ENCODE measurements around the gene TOP2A. TPM values are rescaled to one million over a fixed set of nuclear protein-coding genes. Genes with fewer than 3 reads are reported as not detected.

TOP2A gene
- total and polyA plus RNA-seq, 9 of the 15 experiments (the other 6 are each of a cell fraction or from before 2014, with no cell fraction given) = 133 to 347 (median 259) TPM

GRCh38 chr17:40457964-40458791 lies 40.5 kb upstream of the TOP2A start:
- 48% methylated on average over 16 of the region's 16 CpGs for WGBS (ENCODE audit: insufficient coverage, low coverage, missing lambda C conversion rate)
- H3K4me3 ChIP-seq = no peak overlapping the region
- H3K27me3 ChIP-seq (ENCODE audit: control insufficient read depth in 2 of 2, insufficient read depth in 2 of 2, low read length in 2 of 2) = no peaks in the 10 kb centered on the region; a peak in 1 of 5 replicates
- H4K20me1 ChIP-seq (replicated peaks; ENCODE audit: control insufficient read depth, insufficient read depth, low read length) = no peaks in the 10 kb centered on the region
- H3K4me1 ChIP-seq (replicated peaks in 1 of 2; ENCODE audit: control insufficient read depth in 2 of 2, insufficient read depth in 2 of 2, low read length in 2 of 2) = peaks cover 0 to 21% of the 10 kb centered on the region in 2 experiments; a peak in 3 of 5 replicates
- intact Hi-C loops (cut with micrococcal nuclease) = no loop called here
- POLR2A ChIA-PET = interaction anchor here (0.6 to 1.7 kb wide), 4 partner anchors 9 to 18 kb away, joined by 3 to 5 read pairs (median 4); partner anchors contain the start of gene IGFBP4
- H3K9me1 ChIP-seq (ENCODE audit: control insufficient read depth, insufficient read depth, low read length) = no peaks in the 10 kb centered on the region
- FAIRE-seq = no peak
- BruUV-seq (replicated peaks) = no TSS peak
- in situ Hi-C loops (cut with MboI) = no loop called here
- H3K79me2 ChIP-seq (ENCODE audit: control insufficient read depth, insufficient read depth, low read length) = no peaks in the 10 kb centered on the region
- H3K9ac ChIP-seq (ENCODE audit: insufficient read depth in 1 of 2, low read depth in 2 of 2, low read length in 2 of 2) = peak overlapping the region in 1 of 2 experiments; percentile 32; a peak in 1 of 4 replicates
- H3K36me3 ChIP-seq (ENCODE audit: control insufficient read depth, insufficient read depth, low read length) = peaks cover 22% of the 10 kb centered on the region; the same call in 2 of the 3 replicates
- no peak overlapping the region for H3K27ac ChIP-seq (ENCODE audit: extremely low read depth, low read depth, low read length)
- TF ChIP-seq KDM1A (IDR thresholded peaks at IDR 0.05) (0 out of 4 replicates have a peak, but pooled peaks have one; percentile 22 to 24), NFIC (IDR thresholded peaks at IDR 0.05) (peak; percentile 46; the same call in 1 of the 2 replicates), ZNF175 (CRISPR knock-in tag; IDR thresholded peaks at IDR 0.05; ENCODE audit: low read depth) (no peak)
- H3K9me3 ChIP-seq (replicated peaks; ENCODE audit: control insufficient read depth, insufficient read depth, low read depth, low read length) = no peaks in the 10 kb centered on the region
- no peak overlapping the region for H3K4me2 ChIP-seq (ENCODE audit: insufficient read depth, low read length)
- DNase-seq (ENCODE audit: extremely low read depth in 1 of 4, low spot score in 3 of 4) = no peak
- 0 out of 3 replicates have a peak, but pooled peaks have one; percentile 22 for ATAC-seq
- H2AFZ ChIP-seq (ENCODE audit: low read depth, low read length) = no peak overlapping the region
- CTCF ChIA-PET (ENCODE audit: low intra/inter-chr PET ratio) = no interaction called here

GRCh38 chr17:40457369-40457768 lies 39.7 kb upstream of the TOP2A start:
- CTCF ChIA-PET (ENCODE audit: low intra/inter-chr PET ratio) = no interaction called here
- H3K4me2 ChIP-seq (ENCODE audit: insufficient read depth, low read length) = no peak overlapping the region
- H3K27ac ChIP-seq (ENCODE audit: extremely low read depth, low read depth, low read length) = no peak overlapping the region
- H3K9me3 ChIP-seq (replicated peaks; ENCODE audit: control insufficient read depth, insufficient read depth, low read depth, low read length) = no peaks in the 10 kb centered on the region
- ATAC-seq = no peak
- no peak for TF ChIP-seq KHSRP (IDR thresholded peaks at IDR 0.05)
- no peak for TF ChIP-seq HNRNPH1 (optimal IDR thresholded peaks at IDR 0.05; ENCODE audit: low read depth, low read length)
- TF ChIP-seq SPI1 (IDR thresholded peaks at IDR 0.05; ENCODE audit: borderline replicate concordance, low read depth, low read length) = no peak
- BruUV-seq (replicated peaks) = no TSS peak
- no peak overlapping the region for H3K4me3 ChIP-seq
- H3K4me1 ChIP-seq (replicated peaks in 1 of 2; ENCODE audit: control insufficient read depth in 2 of 2, insufficient read depth in 2 of 2, low read length in 2 of 2) = peaks cover 0 to 18% of the 10 kb centered on the region in 2 experiments; a peak in 3 of 5 replicates
- H3K36me3 ChIP-seq (ENCODE audit: control insufficient read depth, insufficient read depth, low read length) = peaks cover 30% of the 10 kb centered on the region; the same call in 2 of the 3 replicates
- in situ Hi-C loops (cut with MboI) = no loop called here
- H3K79me2 ChIP-seq (ENCODE audit: control insufficient read depth, insufficient read depth, low read length) = no peaks in the 10 kb centered on the region
- DNase-seq (ENCODE audit: extremely low read depth in 1 of 4, low spot score in 3 of 4) = no peak
- no peak overlapping the region for H3K9ac ChIP-seq (ENCODE audit: insufficient read depth in 1 of 2, low read depth in 2 of 2, low read length in 2 of 2)
- intact Hi-C loops (cut with micrococcal nuclease) = no loop called here
- H4K20me1 ChIP-seq (replicated peaks; ENCODE audit: control insufficient read depth, insufficient read depth, low read length) = no peaks in the 10 kb centered on the region
- POLR2A ChIA-PET = interaction anchor here (1.1 to 1.7 kb wide), 2 partner anchors 10 to 14 kb away, joined by 4 to 5 read pairs; partner anchors contain the start of gene IGFBP4
- FAIRE-seq = no peak
- WGBS (ENCODE audit: insufficient coverage, low coverage, missing lambda C conversion rate) = 34% methylated on average over 3 of the region's 3 CpGs
- no peak overlapping the region for H2AFZ ChIP-seq (ENCODE audit: low read depth, low read length)
- no peaks in the 10 kb centered on the region for H3K9me1 ChIP-seq (ENCODE audit: control insufficient read depth, insufficient read depth, low read length)
- no peaks in the 10 kb centered on the region; a peak in 1 of 5 replicates for H3K27me3 ChIP-seq (ENCODE audit: control insufficient read depth in 2 of 2, insufficient read depth in 2 of 2, low read length in 2 of 2)
